Gastroesophageal sphincter (tissue), 4 donors: ENCODE results near the gene TBC1D5. TPM values are rescaled to one million over a fixed set of nuclear protein-coding genes. Genes with fewer than 3 reads are reported as not detected.

Experiments used
- ATAC-seq: fragments of 150-250 bp; one replicate; pipeline ENCODE4 v1.9.1; 2016; ENCODE audit warnings: mild to moderate bottlenecking, moderate library complexity
- H3K27ac ChIP-seq, 4 donors: fragments of 200-600 bp; sonication (generic) in 3 of 4; 1 replicate in 3 of 4; 2 replicates in 1 of 4; pipeline ENCODE4 v1.5.1; 2016 to 2019
- H3K27me3 ChIP-seq: fragments of 200-600 bp; sonication (generic); one replicate; pipeline ENCODE4 v1.5.1; 2019
- H3K36me3 ChIP-seq, 2 donors: fragments of 200-600 bp; sonication (generic); one replicate each; pipeline ENCODE4 v1.5.1; 2019; ENCODE audit warnings: control low read depth in 1 of 2
- H3K4me1 ChIP-seq, 3 donors: fragments of 200-600 bp; sonication (generic); 1 replicate in 2 of 3; 2 replicates in 1 of 3; pipeline ENCODE4 v1.5.1; 2016 to 2019; ENCODE audit warnings: control low read depth in 2 of 3
- H3K4me3 ChIP-seq, 2 donors: fragments of 200-600 bp; sonication (generic); one replicate each; pipeline ENCODE4 v1.5.1; 2019; ENCODE audit warnings: mild to moderate bottlenecking in 1 of 2, moderate library complexity in 1 of 2
- H3K9me3 ChIP-seq, 3 donors: fragments of 200-600 bp; sonication (generic); one replicate each; pipeline ENCODE4 v1.5.1; 2017 to 2019; ENCODE audit warnings: control low read depth in 2 of 3
- EP300 ChIP-seq: sonication (generic); formaldehyde crosslinking; IDR thresholded peaks from one replicate; pipeline ENCODE4 v1.6.1; 2017; ENCODE audit warnings: antibody characterized with exemption, mild to moderate bottlenecking
- POLR2A ChIP-seq, 2 donors: fragments of 450-650 bp; IDR thresholded peaks; one replicate each; pipeline ENCODE4 v1.6.1; 2017; ENCODE audit warnings: antibody characterized with exemption in 2 of 2, mild to moderate bottlenecking in 2 of 2, moderate library complexity in 1 of 2
- POLR2AphosphoS5 ChIP-seq: sonication (generic); formaldehyde crosslinking; IDR thresholded peaks from one replicate; pipeline ENCODE4 v1.6.1; 2017; ENCODE audit warnings: antibody characterized with exemption
- WGBS, 2 donors: methylation state at CpG; one replicate each; pipeline ENCODE4 v1.1.5; 2018; ENCODE audit warnings: low coverage in 1 of 2; 5-methylcytosine and 5-hydroxymethylcytosine counted together
- total RNA-seq, 4 donors: library from RNA; depleted of rRNA; stranded (reverse); fragments of >200 nt; gene quantifications; one replicate each; pipeline ENCODE4 v1.1.0, GENCODE V29; 2016
- TF ChIP-seq, protein P1 (sequence below), 4 experiments: fragments of 200-600 bp in 2 of 4; fragments of 450-650 bp in 2 of 4; sonication (generic) in 1 of 4; IDR thresholded peaks; one replicate each; pipeline ENCODE4 v1.5.1; 2017 to 2019; ENCODE audit warnings: antibody characterized with exemption in 4 of 4, mild to moderate bottlenecking in 2 of 4, moderate library complexity in 2 of 4

TBC1D5 gene
- total RNA-seq, 4 donors from 2014 or later = 59.5 to 66.6 (median 61.6) TPM

DNA sequence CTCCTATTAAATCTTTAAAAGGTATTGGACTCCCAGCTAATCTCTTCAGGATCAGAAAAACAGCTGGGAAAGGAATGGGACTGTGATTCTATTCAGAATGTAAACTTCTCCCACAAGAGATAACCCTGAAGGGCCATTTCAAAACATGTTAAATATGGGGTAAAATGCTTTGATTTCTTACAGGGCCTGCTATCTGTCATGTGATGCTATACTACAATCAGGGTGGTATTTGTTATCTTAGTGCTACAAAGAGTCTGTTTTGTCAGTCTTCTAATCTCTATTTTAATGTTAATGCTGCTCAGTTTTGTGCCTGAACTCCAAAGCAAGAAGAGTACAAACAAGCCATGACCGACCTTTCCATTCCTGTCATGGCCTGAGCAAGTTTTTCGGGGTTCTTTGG, 186.9 kb downstream of the TBC1D5 start:
- H3K27me3 ChIP-seq = no peaks in the 10 kb centered on the region
- peaks cover 0 to 5% (median 0%) of the 10 kb centered on the region in 3 donors for H3K4me1 ChIP-seq
- H3K27ac ChIP-seq = no peak overlapping the region
- 78 to 100% methylated on average over 1 to 2 of the region's 2 CpGs for WGBS, 2 donors
- TF ChIP-seq POLR2A (IDR thresholded peaks at IDR 0.05) = no peak
- TF ChIP-seq POLR2AphosphoS5 = no peak
- TF ChIP-seq, protein P1, sequence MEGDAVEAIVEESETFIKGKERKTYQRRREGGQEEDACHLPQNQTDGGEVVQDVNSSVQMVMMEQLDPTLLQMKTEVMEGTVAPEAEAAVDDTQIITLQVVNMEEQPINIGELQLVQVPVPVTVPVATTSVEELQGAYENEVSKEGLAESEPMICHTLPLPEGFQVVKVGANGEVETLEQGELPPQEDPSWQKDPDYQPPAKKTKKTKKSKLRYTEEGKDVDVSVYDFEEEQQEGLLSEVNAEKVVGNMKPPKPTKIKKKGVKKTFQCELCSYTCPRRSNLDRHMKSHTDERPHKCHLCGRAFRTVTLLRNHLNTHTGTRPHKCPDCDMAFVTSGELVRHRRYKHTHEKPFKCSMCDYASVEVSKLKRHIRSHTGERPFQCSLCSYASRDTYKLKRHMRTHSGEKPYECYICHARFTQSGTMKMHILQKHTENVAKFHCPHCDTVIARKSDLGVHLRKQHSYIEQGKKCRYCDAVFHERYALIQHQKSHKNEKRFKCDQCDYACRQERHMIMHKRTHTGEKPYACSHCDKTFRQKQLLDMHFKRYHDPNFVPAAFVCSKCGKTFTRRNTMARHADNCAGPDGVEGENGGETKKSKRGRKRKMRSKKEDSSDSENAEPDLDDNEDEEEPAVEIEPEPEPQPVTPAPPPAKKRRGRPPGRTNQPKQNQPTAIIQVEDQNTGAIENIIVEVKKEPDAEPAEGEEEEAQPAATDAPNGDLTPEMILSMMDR (IDR thresholded peaks at IDR 0.05) = no peak
- no peak for TF ChIP-seq EP300
- H3K4me3 ChIP-seq = no peak overlapping the region
- no peak for ATAC-seq
- peaks cover 0 to 3% of the 10 kb centered on the region in 2 donors for H3K36me3 ChIP-seq
- H3K9me3 ChIP-seq = no peaks in the 10 kb centered on the region

GRCh38 chr3:17554078-17554477, 188.4 kb downstream of the TBC1D5 start:
- WGBS, 2 donors = 88 to 91% methylated on average over 4 of the region's 4 CpGs
- H3K27me3 ChIP-seq = no peaks in the 10 kb centered on the region
- TF ChIP-seq POLR2A (IDR thresholded peaks at IDR 0.05) (no peak), POLR2AphosphoS5 (no peak), EP300 (no peak)
- TF ChIP-seq, protein P1 (IDR thresholded peaks at IDR 0.05) = no peak
- H3K4me1 ChIP-seq = peaks cover 0 to 5% (median 0%) of the 10 kb centered on the region in 3 donors
- ATAC-seq = no peak
- H3K36me3 ChIP-seq = no peaks in the 10 kb centered on the region
- H3K9me3 ChIP-seq = no peaks in the 10 kb centered on the region
- no peak overlapping the region for H3K27ac ChIP-seq
- no peak overlapping the region for H3K4me3 ChIP-seq

GRCh38 chr3:17553080-17553479, 189.4 kb downstream of the TBC1D5 start:
- TF ChIP-seq POLR2AphosphoS5 (no peak), EP300 (no peak), POLR2A (IDR thresholded peaks at IDR 0.05) (no peak)
- TF ChIP-seq, protein P1 (IDR thresholded peaks at IDR 0.05) = no peak
- Histone ChIP-seq H3K27me3 (no peaks in the 10 kb centered on the region), H3K4me3 (no peak overlapping the region), H3K9me3 (no peaks in the 10 kb centered on the region), H3K36me3 (no peaks in the 10 kb centered on the region), H3K27ac (no peak overlapping the region), H3K4me1 (peaks cover 0 to 5% (median 0%) of the 10 kb centered on the region in 3 donors)
- WGBS, 2 donors = 27 to 33% methylated on average over 1 of the region's 1 CpG
- ATAC-seq = no peak

GRCh38 chr3:17552351-17552750, 190.1 kb downstream of the TBC1D5 start:
- Histone ChIP-seq H3K36me3 (no peaks in the 10 kb centered on the region), H3K27me3 (no peaks in the 10 kb centered on the region), H3K27ac (no peak overlapping the region), H3K4me1 (peaks cover 0 to 5% (median 0%) of the 10 kb centered on the region in 3 donors), H3K9me3 (no peaks in the 10 kb centered on the region), H3K4me3 (no peak overlapping the region)
- ATAC-seq = no peak
- no peak for TF ChIP-seq EP300
- no peak for TF ChIP-seq POLR2AphosphoS5
- TF ChIP-seq, protein P1 (IDR thresholded peaks at IDR 0.05) = no peak

GRCh38 chr3:17551895-17552294, 190.5 kb downstream of the TBC1D5 start:
- ATAC-seq = no peak
- H3K4me1 ChIP-seq = peaks cover 0 to 5% (median 0%) of the 10 kb centered on the region in 3 donors
- H3K27me3 ChIP-seq = no peaks in the 10 kb centered on the region
- 50 to 88% methylated on average over 1 of the region's 1 CpG for WGBS, 2 donors
- no peak overlapping the region for H3K27ac ChIP-seq
- H3K36me3 ChIP-seq = no peaks in the 10 kb centered on the region
- no peak for TF ChIP-seq POLR2AphosphoS5
- TF ChIP-seq, protein P1 (IDR thresholded peaks at IDR 0.05) = no peak
- no peak for TF ChIP-seq EP300
- TF ChIP-seq POLR2A (IDR thresholded peaks at IDR 0.05) = no peak
- no peaks in the 10 kb centered on the region for H3K9me3 ChIP-seq
- H3K4me3 ChIP-seq = no peak overlapping the region
